GM20431 (cell line): ENCODE measurements around the gene BTRC.

Experiments used
- in situ Hi-C: fragments of 300-500 bp; cut with MseI, MboI; formaldehyde crosslinking; loops from one replicate; pipeline ENCODE4 v1.15.0; 2020; ENCODE audit warnings: low sequenced_read_pairs; ENCODE audit not compliant: unreplicated experiment

Gene BTRC

GRCh38 chr10:101561068-101561915 lies 207.3 kb downstream of the BTRC start:
- in situ Hi-C loops = loop anchor here (25.0 kb wide), 1 partner anchor 349 kb away; no protein-coding TSS in a partner anchor

- in situ Hi-C loops = loop anchor here (25.0 kb wide), 1 partner anchor 350 kb away; no protein-coding TSS in a partner anchor
These were observed 208.3 kb downstream of the BTRC start for GRCh38 chr10:101562231-101562630.

GRCh38 chr10:101563007-101563406 lies 209.0 kb downstream of the BTRC start:
- in situ Hi-C loops = loop anchor here (25.0 kb wide), 1 partner anchor 351 kb away; no protein-coding TSS in a partner anchor

- in situ Hi-C loops = loop anchor here (25.0 kb wide), 1 partner anchor 351 kb away; no protein-coding TSS in a partner anchor
These were observed 209.6 kb downstream of the BTRC start for GRCh38 chr10:101563497-101564040.

GRCh38 chr10:101564490-101564991 lies 210.6 kb downstream of the BTRC start:
- in situ Hi-C loops = loop anchor here (25.0 kb wide), 1 partner anchor 352 kb away; no protein-coding TSS in a partner anchor

- in situ Hi-C loops = loop anchor here (25.0 kb wide), 1 partner anchor 353 kb away; no protein-coding TSS in a partner anchor
These were observed 211.5 kb downstream of the BTRC start for GRCh38 chr10:101565370-101565900.

- in situ Hi-C loops = loop anchor here (25.0 kb wide), 1 partner anchor 354 kb away; no protein-coding TSS in a partner anchor
These were observed 212.0 kb downstream of the BTRC start for GRCh38 chr10:101565936-101566332.

GRCh38 chr10:101566333-101567164 lies 212.6 kb downstream of the BTRC start:
- in situ Hi-C loops = loop anchor here (25.0 kb wide), 1 partner anchor 354 kb away; no protein-coding TSS in a partner anchor

- in situ Hi-C loops = loop anchor here (25.0 kb wide), 1 partner anchor 355 kb away; no protein-coding TSS in a partner anchor
These were observed 213.4 kb downstream of the BTRC start for GRCh38 chr10:101567165-101568006.

GRCh38 chr10:101568054-101568745 lies 214.2 kb downstream of the BTRC start:
- in situ Hi-C loops = loop anchor here (25.0 kb wide), 1 partner anchor 356 kb away; no protein-coding TSS in a partner anchor

GRCh38 chr10:101569323-101569621 lies 215.3 kb downstream of the BTRC start:
- in situ Hi-C loops = loop anchor here (25.0 kb wide), 1 partner anchor 357 kb away; no protein-coding TSS in a partner anchor

- in situ Hi-C loops = loop anchor here (25.0 kb wide), 1 partner anchor 358 kb away; no protein-coding TSS in a partner anchor
These were observed 215.9 kb downstream of the BTRC start for GRCh38 chr10:101569622-101570427.

GRCh38 chr10:101570428-101571270 lies 216.7 kb downstream of the BTRC start:
- in situ Hi-C loops = loop anchor here (25.0 kb wide), 1 partner anchor 358 kb away; no protein-coding TSS in a partner anchor

- in situ Hi-C loops = loop anchor here (25.0 kb wide), 1 partner anchor 359 kb away; no protein-coding TSS in a partner anchor
These were observed 217.4 kb downstream of the BTRC start for GRCh38 chr10:101571271-101571925.

- in situ Hi-C loops = loop anchor here (25.0 kb wide), 1 partner anchor 360 kb away; no protein-coding TSS in a partner anchor
These were observed 218.2 kb downstream of the BTRC start for GRCh38 chr10:101572126-101572525.

- in situ Hi-C loops = loop anchor here (25.0 kb wide), 1 partner anchor 360 kb away; no protein-coding TSS in a partner anchor
These were observed 218.8 kb downstream of the BTRC start for GRCh38 chr10:101572785-101573184.
